GM12878 (cell line): ENCODE measurements around the gene PVALEF. TPM values are rescaled to one million over a fixed set of nuclear protein-coding genes. Genes with fewer than 3 reads are reported as not detected.

Experiments used
- ATAC-seq: fragments of 200-7000 bp; cut with Tn5 transposase; 3 replicates; pipeline ENCODE4 v1.9.1; 2020; ENCODE audit warnings: mild to moderate bottlenecking, moderate library complexity
- BruUV-seq: library from RNA; stranded (reverse); fragments of 400-500 nt; replicated peaks from 2 replicates; lab custom pipeline; 2021; lab: Mats Ljungman, UMichigan
- CTCF ChIA-PET: fragments of 300-600 bp; sonication (Branson Sonifier 250); formaldehyde crosslinking; extraction: SDS; loops from one replicate; lab custom pipeline; 2021; ENCODE audit warnings: inconsistent platforms; lab: Yijun Ruan, JAX
- POLR2A ChIA-PET: fragments of 350-600 bp; formaldehyde crosslinking; extraction: SDS; loops from one replicate; lab custom pipeline; 2021; ENCODE audit warnings: inconsistent platforms; lab: Charles Lee
- RAD21 ChIA-PET: fragments of 300-600 bp; sonication (Branson Sonifier 250); formaldehyde crosslinking; loops from one replicate; lab custom pipeline; 2023; ENCODE audit warnings: antibody characterized with exemption; ENCODE audit not compliant: unreplicated experiment; lab: Charles Lee
- SMC1A ChIA-PET: fragments of 300-600 bp; sonication (Branson Sonifier 250); formaldehyde crosslinking; loops from one replicate; lab custom pipeline; 2023; ENCODE audit not compliant: unreplicated experiment, uncharacterized antibody; lab: Charles Lee
- DNase-seq: peaks from one replicate; pipeline ENCODE4 v3.0.0-alpha.2; 2011; ENCODE audit warnings: low read depth, low spot score
- FAIRE-seq: peaks from 3 replicates; lab custom pipeline; 2011; peaks lifted over from hg19 to GRCh38; lab: Jason Lieb, UNC
- H2AFZ ChIP-seq: 2 replicates; pipeline ENCODE4 v1.6.0; 2011; ENCODE audit warnings: low read depth, low read length, control low read depth; ENCODE audit not compliant: control insufficient read depth
- H3K27ac ChIP-seq: 2 replicates; pipeline ENCODE4 v1.5.1; 2011; ENCODE audit warnings: control low read depth; ENCODE audit not compliant: control insufficient read depth, insufficient read depth
- H3K27me3 ChIP-seq, 2 experiments: replicated peaks in 1 of 2; 2 replicates each; pipeline versions ENCODE4 v1.6.0 to v1.6.1; 2011; ENCODE audit warnings: low read length in 1 of 2; ENCODE audit not compliant: control insufficient read depth in 2 of 2, insufficient read depth in 2 of 2
- H3K36me3 ChIP-seq, 2 experiments: 2 replicates each; pipeline ENCODE4 v1.5.1; 2011; ENCODE audit warnings: low read length in 1 of 2; ENCODE audit not compliant: control insufficient read depth in 2 of 2, insufficient read depth in 2 of 2
- H3K4me1 ChIP-seq: 2 replicates; pipeline ENCODE4 v1.6.1; 2011; ENCODE audit warnings: mild to moderate bottlenecking, low read length, moderate library complexity, mixed read lengths; ENCODE audit not compliant: control insufficient read depth, insufficient read depth
- H3K4me2 ChIP-seq: 2 replicates; pipeline ENCODE4 v1.6.0; 2011; ENCODE audit warnings: control low read depth; ENCODE audit not compliant: control insufficient read depth, insufficient read depth
- H3K4me3 ChIP-seq: fragments of 200-600 bp; sonication (generic); 2 replicates; pipeline ENCODE4 v1.5.1; 2016
- H3K79me2 ChIP-seq: 2 replicates; pipeline ENCODE4 v1.6.0; 2011; ENCODE audit warnings: low read length; ENCODE audit not compliant: control insufficient read depth, insufficient read depth
- H3K9ac ChIP-seq: 2 replicates; pipeline ENCODE4 v1.8.0; 2011; ENCODE audit warnings: low read length, control low read depth, mixed read lengths; ENCODE audit not compliant: control insufficient read depth, insufficient read depth
- H3K9me3 ChIP-seq: replicated peaks from 3 replicates; pipeline ENCODE4 v1.5.1; 2011; ENCODE audit warnings: mild to moderate bottlenecking, low read length; ENCODE audit not compliant: control insufficient read depth, insufficient read depth
- H4K20me1 ChIP-seq: 2 replicates; pipeline ENCODE4 v1.6.0; 2011; ENCODE audit not compliant: control insufficient read depth, insufficient read depth
- DPF2 ChIP-seq: fragments of 450-650 bp; IDR thresholded peaks from 2 replicates; pipeline ENCODE4 v1.6.1; 2017; ENCODE audit warnings: mild to moderate bottlenecking
- GATAD2B ChIP-seq: fragments of 450-650 bp; conservative IDR thresholded peaks from 2 replicates; pipeline ENCODE4 v1.6.1; 2017; ENCODE audit warnings: low read depth, mild to moderate bottlenecking, moderate library complexity
- HDAC2 ChIP-seq: fragments of 200-600 bp; sonication (generic); IDR thresholded peaks from 2 replicates; pipeline ENCODE4 v1.6.1; 2017
- IKZF2 ChIP-seq, 2 experiments: fragments of 450-650 bp; IDR thresholded peaks; 2 replicates each; pipeline ENCODE4 v1.6.1; 2017; ENCODE audit warnings: mild to moderate bottlenecking in 2 of 2, moderate library complexity in 2 of 2
- JUNB ChIP-seq: IDR thresholded peaks from 2 replicates; pipeline ENCODE4 v1.6.1; 2016; ENCODE audit warnings: antibody characterized with exemption, mild to moderate bottlenecking
- KAT2A ChIP-seq: conservative IDR thresholded peaks from 2 replicates; pipeline ENCODE4 v1.6.1; 2011; ENCODE audit warnings: low read depth, low read length; ENCODE audit not compliant: control insufficient read depth
- RELA ChIP-seq: fragments of 450-650 bp; IDR thresholded peaks from 2 replicates; pipeline ENCODE4 v1.8.0; 2014; ENCODE audit warnings: borderline replicate concordance; ENCODE audit not compliant: partially characterized antibody
- RFX5 ChIP-seq: IDR thresholded peaks from 2 replicates; pipeline ENCODE4 v1.6.1; 2011; ENCODE audit warnings: low read depth, low read length, improper control_type of control experiment
- SMAD1 ChIP-seq: fragments of 450-650 bp; IDR thresholded peaks from 2 replicates; pipeline ENCODE4 v1.6.1; 2018; ENCODE audit warnings: mild to moderate bottlenecking, low read depth; ENCODE audit not compliant: partially characterized antibody
- SMAD5 ChIP-seq: IDR thresholded peaks from 2 replicates; pipeline ENCODE4 v1.6.1; 2016; ENCODE audit warnings: antibody characterized with exemption, low read depth
- SPI1 ChIP-seq: IDR thresholded peaks from 2 replicates; pipeline ENCODE4 v1.6.1; 2011; ENCODE audit warnings: low read depth, mild to moderate bottlenecking, low read length, moderate library complexity, borderline replicate concordance; ENCODE audit not compliant: insufficient read depth
- WGBS: methylation state at CpG from one replicate; pipeline ENCODE4 v1.1.6; 2016; ENCODE audit warnings: low lambda C conversion rate; ENCODE audit not compliant: insufficient replicate concordance, insufficient coverage; ENCODE audit errors: missing lambda C conversion rate; 5-methylcytosine and 5-hydroxymethylcytosine counted together
- in situ Hi-C: fragments of 300-500 bp; cut with MboI; formaldehyde crosslinking; loops from 9 replicates; pipeline ENCODE4 v1.14.3; 2018; ENCODE audit warnings: mixed read lengths
- intact Hi-C: fragments of 100-400 bp; cut with micrococcal nuclease; formaldehyde crosslinking; loops from one replicate; pipeline ENCODE4 v1.14.2; 2022; ENCODE audit not compliant: unreplicated experiment
- polyA plus RNA-seq, 11 experiments: library from polyadenylated mRNA; depleted of rRNA in 4 of 11; unstranded in 6 of 11; stranded (reverse) in 5 of 11; fragments of >200 nt; fragmentation: Nextera tagmentation in 4 of 11; fragmentation: Illumina TruSeq in 1 of 11; extraction: Ambion mirVana in 4 of 11; extraction: Trizol in 1 of 11; gene quantifications; 1 replicate in 1 of 11; 2 replicates in 10 of 11; pipeline versions ENCODE4 v1.2.1 to v1.2.3, GENCODE V29; 2011 to 2016; ENCODE audit warnings: inconsistent platforms in 2 of 11, missing spikeins in 2 of 11, low read depth in 1 of 11
- total RNA-seq, 4 experiments: library from RNA; depleted of rRNA in 3 of 4; stranded (reverse); fragments of >200 nt in 3 of 4; fragmentation: Illumina TruSeq in 1 of 4; extraction: Trizol in 1 of 4; gene quantifications; 2 replicates each; pipeline versions ENCODE4 v1.2.1 to v1.2.3, GENCODE V29; 2013 to 2021
- TF ChIP-seq, protein P1 (sequence below): fragments of 450-650 bp; formaldehyde crosslinking; IDR thresholded peaks from 2 replicates; pipeline ENCODE4 v1.5.0; 2022; ENCODE audit warnings: mild to moderate bottlenecking, missing genetic modification characterization
- TF ChIP-seq, protein P2 (sequence below): fragments of 450-650 bp; IDR thresholded peaks from 2 replicates; pipeline ENCODE4 v1.6.1; 2018; ENCODE audit warnings: borderline replicate concordance, mild to moderate bottlenecking; ENCODE audit not compliant: partially characterized antibody

Gene PVALEF
- total and polyA plus RNA-seq, 10 of the 15 experiments (the other 5 are each of a cell fraction or from before 2014, with no cell fraction given), result not detected

DNA sequence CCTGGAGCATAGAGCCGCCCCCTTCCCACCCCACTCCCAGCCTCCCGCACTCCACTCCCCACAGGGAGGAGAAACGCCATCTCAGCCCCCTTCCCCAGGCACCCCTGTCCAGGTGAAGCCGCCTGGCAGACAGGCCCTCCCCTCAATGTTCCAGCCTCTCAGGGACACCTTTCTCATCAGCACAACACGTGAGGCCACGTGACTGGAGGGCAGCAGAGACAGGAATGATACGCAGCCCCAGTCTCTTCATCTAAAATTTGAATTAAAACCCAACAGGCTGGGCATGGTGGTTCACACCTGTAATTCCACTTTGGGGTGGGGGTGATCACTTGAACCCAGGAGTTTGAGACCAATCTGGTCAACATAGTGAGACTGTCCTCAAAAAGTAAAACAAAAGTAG is 20.9 kb downstream of the PVALEF start (continued):
- TF ChIP-seq DPF2, result no peak
- no peak for TF ChIP-seq SMAD1
- TF ChIP-seq, protein P1, sequence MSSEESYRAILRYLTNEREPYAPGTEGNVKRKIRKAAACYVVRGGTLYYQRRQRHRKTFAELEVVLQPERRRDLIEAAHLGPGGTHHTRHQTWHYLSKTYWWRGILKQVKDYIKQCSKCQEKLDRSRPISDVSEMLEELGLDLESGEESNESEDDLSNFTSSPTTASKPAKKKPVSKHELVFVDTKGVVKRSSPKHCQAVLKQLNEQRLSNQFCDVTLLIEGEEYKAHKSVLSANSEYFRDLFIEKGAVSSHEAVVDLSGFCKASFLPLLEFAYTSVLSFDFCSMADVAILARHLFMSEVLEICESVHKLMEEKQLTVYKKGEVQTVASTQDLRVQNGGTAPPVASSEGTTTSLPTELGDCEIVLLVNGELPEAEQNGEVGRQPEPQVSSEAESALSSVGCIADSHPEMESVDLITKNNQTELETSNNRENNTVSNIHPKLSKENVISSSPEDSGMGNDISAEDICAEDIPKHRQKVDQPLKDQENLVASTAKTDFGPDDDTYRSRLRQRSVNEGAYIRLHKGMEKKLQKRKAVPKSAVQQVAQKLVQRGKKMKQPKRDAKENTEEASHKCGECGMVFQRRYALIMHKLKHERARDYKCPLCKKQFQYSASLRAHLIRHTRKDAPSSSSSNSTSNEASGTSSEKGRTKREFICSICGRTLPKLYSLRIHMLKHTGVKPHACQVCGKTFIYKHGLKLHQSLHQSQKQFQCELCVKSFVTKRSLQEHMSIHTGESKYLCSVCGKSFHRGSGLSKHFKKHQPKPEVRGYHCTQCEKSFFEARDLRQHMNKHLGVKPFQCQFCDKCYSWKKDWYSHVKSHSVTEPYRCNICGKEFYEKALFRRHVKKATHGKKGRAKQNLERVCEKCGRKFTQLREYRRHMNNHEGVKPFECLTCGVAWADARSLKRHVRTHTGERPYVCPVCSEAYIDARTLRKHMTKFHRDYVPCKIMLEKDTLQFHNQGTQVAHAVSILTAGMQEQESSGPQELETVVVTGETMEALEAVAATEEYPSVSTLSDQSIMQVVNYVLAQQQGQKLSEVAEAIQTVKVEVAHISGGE (CRISPR knock-in tag), result no peak
- no peak for TF ChIP-seq GATAD2B
- TF ChIP-seq JUNB, result no peak
- no peak for TF ChIP-seq HDAC2
- no peak for TF ChIP-seq SMAD5

DNA sequence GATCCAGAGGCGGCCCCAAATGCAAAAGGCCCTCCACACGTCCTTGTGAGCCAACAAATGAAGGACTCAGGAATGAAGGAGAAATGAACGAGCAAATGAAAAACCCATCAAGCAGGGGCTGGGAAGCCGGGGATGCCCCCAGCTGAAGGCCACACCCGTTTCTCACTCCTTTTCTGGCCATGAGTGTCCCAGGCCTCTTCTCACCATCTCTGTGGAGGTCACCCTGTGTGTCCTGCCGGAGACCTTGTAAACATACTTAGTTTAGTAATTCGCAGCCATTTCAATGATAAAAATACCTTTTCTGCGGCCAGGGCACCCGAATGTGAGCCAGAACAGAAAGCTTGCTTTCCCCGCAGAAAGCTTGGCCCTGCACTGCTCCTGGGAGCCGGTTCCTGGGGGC is 21.8 kb downstream of the PVALEF start:
- FAIRE-seq (no peak), ATAC-seq (no peak), DNase-seq (no peak)
- Histone ChIP-seq H4K20me1 (no peaks in the 10 kb centered on the region), H3K4me2 (no peak overlapping the region), H3K79me2 (no peaks in the 10 kb centered on the region), H3K9me3 (no peaks in the 10 kb centered on the region), H3K4me1 (no peaks in the 10 kb centered on the region), H3K9ac (no peak overlapping the region), H3K27ac (no peak overlapping the region), H3K36me3 (no peaks in the 10 kb centered on the region; a peak in 2 of 4 replicates), H2AFZ (no peak overlapping the region), H3K27me3 (no peaks in the 10 kb centered on the region), H3K4me3 (no peak overlapping the region)
- in situ Hi-C loops (no loop called here), intact Hi-C loops (no loop called here)
- ChIA-PET RAD21 (no interaction called here), SMC1A (no interaction called here), CTCF (no interaction called here), POLR2A (no interaction called here)
- no TSS peak for BruUV-seq
- 75% methylated on average over 11 of the region's 11 CpGs for WGBS
- TF ChIP-seq DPF2 (no peak), RFX5 (no peak), KAT2A (no peak), IKZF2 (IDR thresholded peaks at IDR 0.05) (no peak), SPI1 (no peak), JUNB (no peak), RELA (no peak)
- TF ChIP-seq, protein P2, sequence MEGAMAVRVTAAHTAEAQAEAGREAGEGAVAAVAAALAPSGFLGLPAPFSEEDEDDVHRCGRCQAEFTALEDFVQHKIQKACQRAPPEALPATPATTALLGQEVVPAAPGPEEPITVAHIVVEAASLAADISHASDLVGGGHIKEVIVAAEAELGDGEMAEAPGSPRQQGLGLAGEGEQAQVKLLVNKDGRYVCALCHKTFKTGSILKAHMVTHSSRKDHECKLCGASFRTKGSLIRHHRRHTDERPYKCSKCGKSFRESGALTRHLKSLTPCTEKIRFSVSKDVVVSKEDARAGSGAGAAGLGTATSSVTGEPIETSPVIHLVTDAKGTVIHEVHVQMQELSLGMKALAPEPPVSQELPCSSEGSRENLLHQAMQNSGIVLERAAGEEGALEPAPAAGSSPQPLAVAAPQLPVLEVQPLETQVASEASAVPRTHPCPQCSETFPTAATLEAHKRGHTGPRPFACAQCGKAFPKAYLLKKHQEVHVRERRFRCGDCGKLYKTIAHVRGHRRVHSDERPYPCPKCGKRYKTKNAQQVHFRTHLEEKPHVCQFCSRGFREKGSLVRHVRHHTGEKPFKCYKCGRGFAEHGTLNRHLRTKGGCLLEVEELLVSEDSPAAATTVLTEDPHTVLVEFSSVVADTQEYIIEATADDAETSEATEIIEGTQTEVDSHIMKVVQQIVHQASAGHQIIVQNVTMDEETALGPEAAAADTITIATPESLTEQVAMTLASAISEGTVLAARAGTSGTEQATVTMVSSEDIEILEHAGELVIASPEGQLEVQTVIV, result no peak
- TF ChIP-seq, protein P1 (CRISPR knock-in tag), result no peak
